Psoas muscle (tissue), 8 donors: ENCODE data around the gene RIC8A. TPM values are rescaled to one million over a fixed set of nuclear protein-coding genes. Genes with fewer than 3 reads are reported as not detected.
"Not testable (repeated sequence)": the region's sequence is repeated elsewhere in the genome, so short reads cannot be mapped to it uniquely, and the experiment has no call there.

Experiments used
- ATAC-seq, 4 donors: fragments of 200-7000 bp; cut with Tn5 transposase; one replicate each; pipeline ENCODE4 v1.9.1; 2020; ENCODE audit warnings: moderate library complexity in 3 of 4, mild to moderate bottlenecking in 2 of 4
- DNase-seq, 2 donors: peaks; one replicate each; pipeline ENCODE4 v3.0.0-alpha.2; 2020
- H3K27ac ChIP-seq: fragments of 200-600 bp; one replicate; pipeline ENCODE4 v1.8.0; 2022
- H3K27me3 ChIP-seq, 3 donors: fragments of 200-600 bp in 1 of 3; one replicate each; pipeline versions ENCODE4 v1.6.1 to v1.8.0; 2013 to 2022; ENCODE audit warnings: low read length in 2 of 3, mild to moderate bottlenecking in 2 of 3, moderate library complexity in 1 of 3; ENCODE audit not compliant: insufficient read depth in 3 of 3
- H3K36me3 ChIP-seq, 2 donors: fragments of 200-600 bp in 1 of 2; one replicate each; pipeline versions ENCODE4 v1.6.1 to v1.8.0; 2013 to 2022; ENCODE audit warnings: low read depth in 1 of 2, mild to moderate bottlenecking in 1 of 2, moderate library complexity in 1 of 2; ENCODE audit not compliant: insufficient read depth in 1 of 2
- H3K4me1 ChIP-seq: fragments of 200-600 bp; one replicate; pipeline ENCODE4 v1.8.0; 2022
- H3K4me3 ChIP-seq: fragments of 200-600 bp; one replicate; pipeline ENCODE4 v1.8.0; 2022; ENCODE audit warnings: mild to moderate bottlenecking
- H3K9me3 ChIP-seq: fragments of 200-600 bp; one replicate; pipeline ENCODE4 v1.8.0; 2022
- CTCF ChIP-seq: fragments of 200-600 bp; IDR thresholded peaks from one replicate; pipeline ENCODE4 v1.8.0; 2022; ENCODE audit warnings: antibody characterized with exemption
- WGBS, 3 donors: extraction: QIAGEN DNeasy Blood & Tissue Kit; methylation state at CpG; one replicate each; pipeline versions ENCODE4 v1.1.6 to v1.1.7; 2013; 5-methylcytosine and 5-hydroxymethylcytosine counted together
- intact Hi-C, 2 donors: fragments of 100-400 bp; cut with DNase I; formaldehyde crosslinking; loops; one replicate each; pipeline versions ENCODE4 v1.11.0 to v1.14.2; 2022
- polyA plus RNA-seq, 3 donors: library from polyadenylated mRNA; stranded (reverse); fragments of 200-250 nt; gene quantifications; one replicate each; pipeline ENCODE4 v1.2.3, GENCODE V29; 2013
- total RNA-seq, 4 donors: library from RNA; stranded (reverse); fragmentation: NEBNext Ultra II Directional in 2 of 4; extraction: Animal tissue kit (Norgen Biotek cat#: 25700) in 2 of 4; gene quantifications; one replicate each; pipeline versions ENCODE4 v1.2.1 to v1.2.4, GENCODE V29; 2021 to 2023
- donor health status: healthy with polysubstance abuse.
- donor health status: DM: no; HTN: no; CAD: no; lungs with moderate emphysema.
- donor health status: Bipolar disorder and iron deficiency.
- donor health status: healthy.
- donor health status: DM: yes; HTN: yes; CAD: no.
- donor health status: DM: no; HTN: no; CAD: no.
- donor health status: DM: no; HTN: no; CAD: no.
- donor health status: DM: yes; HTN: yes; CAD: no.

RIC8A gene
- total and polyA plus RNA-seq, 7 donors, result 30.2 to 66.9 (median 39.9) TPM

GRCh38 chr11:235180-235579, 27.7 kb downstream of the RIC8A start:
- no peaks in the 10 kb centered on the region for H3K27me3 ChIP-seq
- WGBS, 3 donors, result 78 to 82% (median 80%) methylated on average over 8 of the region's 8 CpGs
- ATAC-seq (no peak), DNase-seq (no peak)
- no peak overlapping the region for H3K27ac ChIP-seq
- peaks cover 3 to 41% of the 10 kb centered on the region in 2 donors for H3K36me3 ChIP-seq
- no peaks in the 10 kb centered on the region for H3K9me3 ChIP-seq
- intact Hi-C loops, result loop anchor here (5.0 to 10.0 kb wide), 3 partner anchors 33 to 270 kb away; partner anchors contain the start of gene RNH1 (in 1 of the 2)
- peak overlapping the region; percentile 86 for H3K4me3 ChIP-seq
- no peak for TF ChIP-seq CTCF
- peaks cover 30% of the 10 kb centered on the region for H3K4me1 ChIP-seq

- intact Hi-C loops, result loop anchor here (5.0 to 10.0 kb wide), 3 partner anchors 33 to 269 kb away; partner anchors contain the start of gene RNH1 (in 1 of the 2)
- peak; percentile 2 to 5 (median 4) for ATAC-seq
- Histone ChIP-seq H3K4me1 (peaks cover 30% of the 10 kb centered on the region), H3K27ac (peak overlapping the region; percentile 92), H3K27me3 (no peaks in the 10 kb centered on the region), H3K36me3 (peaks cover 3 to 41% of the 10 kb centered on the region in 2 donors), H3K4me3 (peak overlapping the region; percentile 86), H3K9me3 (no peaks in the 10 kb centered on the region)
- DNase-seq, result no peak
- WGBS, 3 donors, result 1 to 2% (median 2%) methylated on average over 13 of the region's 13 CpGs
- TF ChIP-seq CTCF, result no peak
Measured at GRCh38 chr11:235609-235996, 28.1 kb downstream of the RIC8A start.

- WGBS, 3 donors, result 0 to 1% (median 1%) methylated on average over 33 to 70 of the region's 70 CpGs
- peak within 1 kb of the TSS; percentile 92 for H3K27ac ChIP-seq
- ATAC-seq (peak; percentile 91 to 93 (median 92)), DNase-seq (peak; percentile 84 to 91)
- H3K27me3 ChIP-seq, result no peaks in the 10 kb centered on the region
- H3K4me1 ChIP-seq, result peaks cover 36% of the 10 kb centered on the region
- peaks cover 3 to 42% of the 10 kb centered on the region in 2 donors for H3K36me3 ChIP-seq
- peak within 1 kb of the TSS; percentile 86 for H3K4me3 ChIP-seq
- intact Hi-C loops, result loop anchor here (5.0 to 10.0 kb wide), 3 partner anchors 34 to 269 kb away; partner anchors contain the start of gene RNH1 (in 1 of the 2)
- no peak for TF ChIP-seq CTCF
- no peaks in the 10 kb centered on the region for H3K9me3 ChIP-seq
Measured at GRCh38 chr11:235997-236773, 28.7 kb downstream of the RIC8A start, which contains the start of gene SIRT3. Gene SIRT3, minus strand, starts transcription at chr11:236342. Its CDS starts 14 bp downstream, at chr11:236328.

GRCh38 chr11:236774-237767, 29.6 kb downstream of the RIC8A start, which contains the start of gene PSMD13:
Gene PSMD13, plus strand, starts transcription at chr11:236976. Its CDS starts 74 bp downstream, at chr11:237050.
- DNase-seq (peak; percentile 88 to 94), ATAC-seq (peak; percentile 91 to 95 (median 92))
- Histone ChIP-seq H3K27me3 (no peaks in the 10 kb centered on the region), H3K4me3 (peak within 1 kb of the TSS; percentile 86), H3K9me3 (no peaks in the 10 kb centered on the region), H3K36me3 (peaks cover 3 to 44% of the 10 kb centered on the region in 2 donors), H3K4me1 (peaks cover 45% of the 10 kb centered on the region), H3K27ac (peak within 1 kb of the TSS; percentile 92)
- intact Hi-C loops, result loop anchor here (5.0 to 10.0 kb wide), 3 partner anchors 35 to 268 kb away; partner anchors contain the start of gene RNH1 (in 1 of the 2)
- TF ChIP-seq CTCF, result no peak
- 1 to 3% (median 2%) methylated on average over 51 to 62 of the region's 62 CpGs for WGBS, 3 donors

GRCh38 chr11:238346-238745, 30.8 kb downstream of the RIC8A start:
- not testable (repeated sequence) for ATAC-seq, DNase-seq, H3K27ac ChIP-seq, H3K9me3 ChIP-seq, H3K27me3 ChIP-seq
- Histone ChIP-seq H3K4me1 (peaks cover 47% of the 10 kb centered on the region), H3K36me3 (peaks cover 0 to 47% of the 10 kb centered on the region in 2 donors), H3K4me3 (peak overlapping the region; percentile 86)
- intact Hi-C loops, result loop anchor here (5.0 to 10.0 kb wide), 3 partner anchors 36 to 266 kb away; partner anchors contain the start of gene RNH1 (in 1 of the 2)
- 79 to 82% (median 81%) methylated on average over 7 of the region's 7 CpGs for WGBS, 3 donors
